ENCODE results near the gene INCENP.

DNA sequence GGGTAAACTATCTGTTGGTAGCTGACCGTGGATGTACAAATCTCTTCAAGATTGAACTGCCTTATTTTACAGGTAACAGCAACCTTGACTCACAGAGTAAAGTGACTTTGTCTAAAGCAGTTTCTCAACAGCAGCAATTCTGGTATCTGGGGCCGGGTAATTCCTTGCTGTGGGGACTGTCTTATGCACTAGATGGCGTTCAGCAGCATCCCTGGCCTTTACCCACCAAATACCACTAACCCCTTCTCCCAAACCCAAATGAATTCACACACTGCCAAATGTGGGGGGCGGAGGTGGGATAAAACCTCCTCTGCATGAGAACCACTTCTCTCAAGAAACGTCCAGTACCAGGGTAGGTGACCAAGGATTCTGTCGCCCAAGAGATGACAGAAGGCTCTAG is 1.7 kb upstream of the INCENP start:
- TF ChIP-seq, protein P1, sequence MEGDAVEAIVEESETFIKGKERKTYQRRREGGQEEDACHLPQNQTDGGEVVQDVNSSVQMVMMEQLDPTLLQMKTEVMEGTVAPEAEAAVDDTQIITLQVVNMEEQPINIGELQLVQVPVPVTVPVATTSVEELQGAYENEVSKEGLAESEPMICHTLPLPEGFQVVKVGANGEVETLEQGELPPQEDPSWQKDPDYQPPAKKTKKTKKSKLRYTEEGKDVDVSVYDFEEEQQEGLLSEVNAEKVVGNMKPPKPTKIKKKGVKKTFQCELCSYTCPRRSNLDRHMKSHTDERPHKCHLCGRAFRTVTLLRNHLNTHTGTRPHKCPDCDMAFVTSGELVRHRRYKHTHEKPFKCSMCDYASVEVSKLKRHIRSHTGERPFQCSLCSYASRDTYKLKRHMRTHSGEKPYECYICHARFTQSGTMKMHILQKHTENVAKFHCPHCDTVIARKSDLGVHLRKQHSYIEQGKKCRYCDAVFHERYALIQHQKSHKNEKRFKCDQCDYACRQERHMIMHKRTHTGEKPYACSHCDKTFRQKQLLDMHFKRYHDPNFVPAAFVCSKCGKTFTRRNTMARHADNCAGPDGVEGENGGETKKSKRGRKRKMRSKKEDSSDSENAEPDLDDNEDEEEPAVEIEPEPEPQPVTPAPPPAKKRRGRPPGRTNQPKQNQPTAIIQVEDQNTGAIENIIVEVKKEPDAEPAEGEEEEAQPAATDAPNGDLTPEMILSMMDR (CRISPR knock-in tag; IDR thresholded peaks at IDR 0.05) = peak; percentile 58
- TF ChIP-seq ZNF441 (CRISPR knock-in tag; IDR thresholded peaks at IDR 0.05; ENCODE audit: borderline replicate concordance) = no peak
- no peak for TF ChIP-seq EZH2 (conservative IDR thresholded peaks at IDR 0.05; ENCODE audit: low read depth, low read length)
- no peak for TF ChIP-seq RAD21 (CRISPR knock-in tag; IDR thresholded peaks at IDR 0.05)
- TF ChIP-seq, protein P2, sequence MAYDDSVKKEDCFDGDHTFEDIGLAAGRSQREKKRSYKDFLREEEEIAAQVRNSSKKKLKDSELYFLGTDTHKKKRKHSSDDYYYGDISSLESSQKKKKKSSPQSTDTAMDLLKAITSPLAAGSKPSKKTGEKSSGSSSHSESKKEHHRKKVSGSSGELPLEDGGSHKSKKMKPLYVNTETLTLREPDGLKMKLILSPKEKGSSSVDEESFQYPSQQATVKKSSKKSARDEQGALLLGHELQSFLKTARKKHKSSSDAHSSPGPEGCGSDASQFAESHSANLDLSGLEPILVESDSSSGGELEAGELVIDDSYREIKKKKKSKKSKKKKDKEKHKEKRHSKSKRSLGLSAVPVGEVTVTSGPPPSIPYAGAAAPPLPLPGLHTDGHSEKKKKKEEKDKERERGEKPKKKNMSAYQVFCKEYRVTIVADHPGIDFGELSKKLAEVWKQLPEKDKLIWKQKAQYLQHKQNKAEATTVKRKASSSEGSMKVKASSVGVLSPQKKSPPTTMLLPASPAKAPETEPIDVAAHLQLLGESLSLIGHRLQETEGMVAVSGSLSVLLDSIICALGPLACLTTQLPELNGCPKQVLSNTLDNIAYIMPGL (CRISPR knock-in tag; IDR thresholded peaks at IDR 0.05; ENCODE audit: borderline replicate concordance in 1 of 2, low read depth in 1 of 2) = no peak

Data from HepG2 (cell line).